Measurements from ENCODE around the gene CWC15.
"Not testable (repeated sequence)": the region's sequence is repeated elsewhere in the genome, so short reads cannot be mapped to it uniquely, and the experiment has no call there.

Gene CWC15

DNA sequence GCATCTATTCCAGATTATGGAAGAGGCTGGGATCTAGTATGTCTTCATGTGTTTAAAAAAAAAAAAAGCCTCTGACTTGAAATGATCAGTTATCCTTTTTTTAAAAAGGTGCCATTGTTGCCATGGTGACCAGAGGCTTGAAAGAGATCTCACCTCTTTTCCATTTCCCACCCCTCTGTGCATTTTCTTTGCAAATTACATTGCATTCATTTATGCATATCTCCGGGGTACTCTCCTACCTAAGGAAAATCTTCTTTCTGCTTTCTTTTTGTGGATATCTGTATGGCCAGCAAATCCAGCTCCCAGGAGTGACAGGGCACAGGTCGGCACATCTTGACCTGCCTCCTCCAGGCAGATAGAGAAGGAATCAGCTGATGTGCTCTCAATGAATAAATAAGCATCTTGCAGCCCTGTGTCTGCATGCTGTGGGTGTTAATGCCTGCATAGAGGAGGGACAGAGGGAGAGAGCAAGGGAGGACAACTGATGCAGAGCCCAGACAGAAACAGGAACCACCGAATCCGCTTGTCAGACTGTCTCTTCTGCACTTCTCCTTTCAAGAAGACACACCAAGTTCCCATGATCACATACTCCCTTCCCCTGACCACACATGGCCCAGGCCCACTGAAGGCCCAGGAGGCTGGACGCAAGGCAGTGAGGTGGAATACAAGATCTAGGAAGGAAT, 50.9 kb downstream of the CWC15 start:
- no peak for DNase-seq (ENCODE audit: low read depth in 3 of 3, low spot score in 1 of 3)

DNA sequence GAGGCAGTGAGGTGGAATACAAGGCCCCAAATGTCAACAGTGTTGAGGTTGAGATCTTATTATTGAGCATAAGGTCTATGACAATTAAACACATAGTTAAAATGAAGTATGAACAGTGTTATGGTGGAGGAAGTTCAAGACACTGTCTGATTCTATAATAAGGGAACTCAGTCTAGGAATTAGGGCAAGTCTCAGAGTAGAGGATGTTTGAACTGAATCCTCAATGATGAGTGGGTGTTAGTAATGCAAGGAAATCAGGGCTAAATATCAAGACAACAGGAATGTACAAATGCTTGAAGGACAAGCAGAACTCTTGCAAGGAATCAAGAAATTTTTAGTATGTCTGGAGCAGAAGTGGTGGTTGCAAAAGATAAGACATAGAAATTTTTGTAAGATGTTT, 53.0 kb downstream of the CWC15 start:
- no peak for DNase-seq (ENCODE audit: low read depth in 3 of 3, low spot score in 1 of 3)

DNA sequence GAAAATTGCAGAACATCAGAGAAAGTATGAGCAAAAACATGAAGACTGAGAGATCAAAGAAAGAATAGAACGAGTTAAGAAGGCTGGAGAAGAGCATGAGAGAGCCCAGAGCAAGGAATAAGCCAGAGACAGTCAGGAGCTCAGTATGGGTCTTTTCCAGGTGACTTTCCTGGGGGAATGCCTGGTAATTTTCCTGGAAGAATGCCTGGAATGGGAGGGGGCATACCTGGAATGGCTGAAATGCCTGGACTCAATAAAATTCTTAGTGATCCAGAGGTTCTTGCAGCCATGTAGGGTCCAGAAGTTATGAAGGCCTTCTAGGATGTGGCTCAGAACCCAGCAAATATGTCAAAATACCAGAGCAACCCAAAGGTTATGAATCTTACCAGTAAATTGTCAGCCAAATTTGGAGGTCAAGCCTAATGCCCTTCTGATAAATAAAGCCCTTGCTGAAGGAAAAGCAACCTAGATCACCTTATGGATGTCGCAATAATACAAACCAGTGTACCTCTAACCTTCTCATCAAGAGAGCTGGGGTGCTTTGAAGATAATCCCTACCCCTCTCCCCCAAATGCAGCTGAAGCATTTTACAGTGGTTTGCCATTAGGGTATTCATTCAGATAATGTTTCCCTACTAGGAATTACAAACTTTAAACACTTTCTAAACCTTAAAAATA, 59.5 kb downstream of the CWC15 start:
- DNase-seq (ENCODE audit: low read depth in 3 of 3, low spot score in 1 of 3), result not testable (repeated sequence)

- no peak for DNase-seq (ENCODE audit: low read depth in 3 of 3, low spot score in 1 of 3)
These were observed 60.5 kb downstream of the CWC15 start for GRCh38 chr11:94912806-94913205.
